A673 (cell line): Measurements from ENCODE around the gene TMEM218. TPM values are rescaled to one million over a fixed set of nuclear protein-coding genes. Genes with fewer than 3 reads are reported as not detected.

Experiments used
- BruUV-seq: library from RNA; stranded (reverse); fragments of 400-500 nt; replicated peaks from 2 replicates; lab custom pipeline; 2021; lab: Mats Ljungman, UMichigan
- CTCF ChIA-PET: fragments of 300-600 bp; sonication (Branson Sonifier 250); formaldehyde crosslinking; loops from one replicate; lab custom pipeline; 2022; ENCODE audit warnings: antibody characterized with exemption; lab: Charles Lee
- POLR2A ChIA-PET: fragments of 300-600 bp; sonication (Branson Sonifier 250); formaldehyde crosslinking; loops from one replicate; lab custom pipeline; 2022; ENCODE audit warnings: antibody characterized with exemption; ENCODE audit not compliant: low non-redundant PET; lab: Charles Lee
- DNase-seq: peaks from one replicate; pipeline ENCODE4 v3.0.0-alpha.2; 2015; ENCODE audit warnings: low spot score
- H3K27ac ChIP-seq: fragments of 200-600 bp; sonication (generic); 2 replicates; pipeline ENCODE4 v1.5.1; 2016; ENCODE audit warnings: mixed run types, low read depth, mild to moderate bottlenecking, mixed read lengths, antibody characterized with exemption, low read length; ENCODE audit not compliant: poor library complexity, severe bottlenecking
- H3K27me3 ChIP-seq: fragments of 200-600 bp; sonication (generic); replicated peaks from 2 replicates; pipeline ENCODE4 v1.6.1; 2017; ENCODE audit warnings: mixed run types, low read depth, mild to moderate bottlenecking, mixed read lengths, antibody characterized with exemption, low read length; ENCODE audit not compliant: insufficient read depth, poor library complexity
- H3K36me3 ChIP-seq: fragments of 200-600 bp; sonication (generic); 2 replicates; pipeline ENCODE4 v1.6.1; 2016; ENCODE audit warnings: mixed run types, mild to moderate bottlenecking, mixed read lengths, antibody characterized with exemption, low read length; ENCODE audit not compliant: insufficient read depth, poor library complexity, severe bottlenecking
- H3K4me1 ChIP-seq: fragments of 200-600 bp; sonication (generic); 2 replicates; pipeline ENCODE4 v1.6.1; 2017; ENCODE audit warnings: mixed run types, mild to moderate bottlenecking, mixed read lengths, antibody characterized with exemption, low read length; ENCODE audit not compliant: insufficient read depth, poor library complexity, severe bottlenecking
- H3K4me3 ChIP-seq: fragments of 200-600 bp; sonication (generic); 2 replicates; pipeline ENCODE4 v1.5.1; 2016; ENCODE audit warnings: low read depth, mixed run types, mild to moderate bottlenecking, mixed read lengths, low read length; ENCODE audit not compliant: poor library complexity, severe bottlenecking
- H3K9me3 ChIP-seq: fragments of 200-600 bp; sonication (generic); 2 replicates; pipeline ENCODE4 v1.6.1; 2016; ENCODE audit warnings: mixed run types, low read depth, mild to moderate bottlenecking, mixed read lengths, antibody characterized with exemption, low read length; ENCODE audit not compliant: poor library complexity, severe bottlenecking
- CTCF ChIP-seq: fragments of 300-800, 200-600 bp; sonication (generic); conservative IDR thresholded peaks from 2 replicates; pipeline ENCODE4 v1.5.1; 2017; ENCODE audit warnings: low read depth, mild to moderate bottlenecking, antibody characterized with exemption, low read length, moderate library complexity, mixed read lengths
- EZH2 ChIP-seq: fragments of 200-600 bp; sonication (generic); IDR thresholded peaks from 2 replicates; pipeline ENCODE4 v1.6.1; 2017; ENCODE audit warnings: borderline replicate concordance, low read depth, mild to moderate bottlenecking, mixed read lengths, antibody characterized with exemption, low read length; ENCODE audit not compliant: poor library complexity, severe bottlenecking
- intact Hi-C: fragments of 100-400 bp; cut with micrococcal nuclease; formaldehyde crosslinking; loops from one replicate; pipeline ENCODE4 v1.10.0; 2022; ENCODE audit not compliant: unreplicated experiment
- total RNA-seq: library from RNA; stranded (reverse); gene quantifications from 2 replicates; pipeline ENCODE4 v1.2.3, GENCODE V29; 2021

Gene TMEM218
- total RNA-seq, 1 experiment from 2014 or later: 28.8 TPM

GRCh38 chr11:125148743-125149142 lies 37.3 kb upstream of the TMEM218 start:
- DNase-seq: no peak
- no peaks in the 10 kb centered on the region for H3K27me3 ChIP-seq
- TF ChIP-seq EZH2 (no peak), CTCF (no peak)
- ChIA-PET POLR2A (no interaction called here), CTCF (interaction anchor here (0.7 kb wide), 1 partner anchor 39 kb away, joined by 3 read pairs; no protein-coding TSS in a partner anchor)
- no peaks in the 10 kb centered on the region for H3K4me1 ChIP-seq
- BruUV-seq: no TSS peak
- intact Hi-C loops: no loop called here
- H3K9me3 ChIP-seq: no peaks in the 10 kb centered on the region
- no peaks in the 10 kb centered on the region for H3K36me3 ChIP-seq
- no peak overlapping the region for H3K4me3 ChIP-seq
- no peak overlapping the region for H3K27ac ChIP-seq

DNA sequence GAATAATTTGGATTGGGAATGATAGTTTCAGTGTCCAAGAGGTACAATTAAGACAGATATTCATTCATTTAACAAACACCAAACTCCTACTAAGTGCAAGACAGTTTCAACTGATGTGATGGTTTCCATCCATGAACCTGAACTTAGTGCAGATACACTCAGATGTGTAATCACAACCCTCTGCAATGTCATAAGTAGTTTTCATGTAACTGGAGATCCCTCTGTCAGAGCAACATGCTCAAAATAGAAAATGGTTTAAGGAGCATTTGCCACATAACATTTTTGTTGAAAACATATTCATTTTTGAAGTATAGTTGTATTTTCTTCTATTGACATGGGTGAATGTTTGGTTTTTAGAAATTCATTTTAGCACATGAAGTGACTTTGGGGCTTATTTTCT lies 36.6 kb upstream of the TMEM218 start:
- CTCF ChIA-PET: no interaction called here
- no peaks in the 10 kb centered on the region for H3K9me3 ChIP-seq
- intact Hi-C loops: no loop called here
- no peaks in the 10 kb centered on the region for H3K27me3 ChIP-seq
- no peak for DNase-seq
- no peak for TF ChIP-seq EZH2
- no peak for TF ChIP-seq CTCF
- H3K4me3 ChIP-seq: no peak overlapping the region
- POLR2A ChIA-PET: no interaction called here
- no peaks in the 10 kb centered on the region for H3K36me3 ChIP-seq
- BruUV-seq: no TSS peak
- no peak overlapping the region for H3K27ac ChIP-seq
- no peaks in the 10 kb centered on the region for H3K4me1 ChIP-seq

DNA sequence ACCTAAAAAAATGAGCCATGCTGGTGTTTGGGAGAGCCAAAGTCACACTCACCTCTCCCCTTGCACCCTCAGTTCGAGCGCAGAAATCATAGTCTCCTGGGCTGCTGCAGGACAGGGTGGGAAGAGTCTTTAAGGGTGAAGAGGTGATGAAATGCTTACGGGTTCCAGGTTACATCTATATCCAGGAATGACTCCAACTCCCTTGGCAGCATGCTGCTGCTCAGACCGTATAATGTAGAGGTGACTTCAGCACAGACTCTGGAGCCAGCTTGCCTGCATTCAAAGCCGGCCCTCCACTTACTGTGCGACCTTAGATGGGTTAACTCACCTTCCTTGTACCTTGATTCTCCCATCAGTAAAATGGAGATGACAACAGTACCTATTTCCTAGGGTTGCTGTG lies 35.9 kb upstream of the TMEM218 start:
- Histone ChIP-seq H3K27ac (no peak overlapping the region), H3K27me3 (no peaks in the 10 kb centered on the region), H3K36me3 (no peaks in the 10 kb centered on the region), H3K9me3 (no peaks in the 10 kb centered on the region), H3K4me1 (no peaks in the 10 kb centered on the region), H3K4me3 (no peak overlapping the region)
- ChIA-PET CTCF (no interaction called here), POLR2A (no interaction called here)
- intact Hi-C loops: no loop called here
- TF ChIP-seq EZH2 (no peak), CTCF (no peak)
- DNase-seq: no peak
- BruUV-seq: no TSS peak
